Ureter (tissue), 1 donor: Measurements from ENCODE around the gene RAB44. TPM values are rescaled to one million over a fixed set of nuclear protein-coding genes. Genes with fewer than 3 reads are reported as not detected.

ENCODE experiments used
- DNase-seq: peaks from one replicate; pipeline ENCODE4 v3.0.0-alpha.2; 2020; ENCODE audit warnings: low spot score
- total RNA-seq: library from RNA; stranded (reverse); gene quantifications from one replicate; pipeline ENCODE4 v1.2.4, GENCODE V29; 2023
- donor health status: DM: yes; HTN: yes; CAD: no.

The RAB44 gene
- total RNA-seq, 1 donor from 2014 or later = 1.0 TPM

DNA sequence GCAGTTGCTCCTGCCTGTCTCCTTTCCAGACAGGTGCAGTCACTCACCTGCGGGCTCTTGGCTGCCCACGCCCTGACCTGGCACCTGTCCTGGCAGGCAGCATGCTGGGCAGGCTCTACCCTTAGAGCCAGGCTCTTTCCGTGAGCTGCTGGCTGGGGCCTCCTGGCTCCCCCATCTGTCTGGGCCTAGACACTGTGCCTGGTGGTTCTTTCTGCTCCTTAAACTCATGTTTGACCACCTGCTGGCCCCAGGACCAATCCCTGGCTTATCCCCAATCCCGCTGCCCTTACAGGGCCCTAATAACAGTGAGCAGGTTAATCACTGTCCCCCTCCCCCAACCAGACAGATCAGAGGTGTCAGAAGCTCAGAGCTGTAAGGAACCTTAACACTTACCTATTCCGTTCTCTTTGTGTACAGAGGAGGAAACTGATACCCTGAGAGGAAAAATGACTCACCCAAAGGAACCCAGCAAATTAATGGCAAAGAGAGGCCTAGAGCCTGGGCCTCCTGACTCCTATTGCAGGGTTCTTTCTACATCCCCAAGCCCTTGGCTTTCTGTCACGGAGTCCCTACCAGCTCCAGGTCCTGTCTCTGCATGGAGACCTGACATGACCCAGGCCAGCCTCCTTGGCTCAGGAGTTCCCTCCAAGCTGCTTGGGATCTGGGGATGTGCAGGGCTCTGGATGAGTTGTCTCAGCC is 54.7 kb downstream of the RAB44 start:
- no peak for DNase-seq

DNA sequence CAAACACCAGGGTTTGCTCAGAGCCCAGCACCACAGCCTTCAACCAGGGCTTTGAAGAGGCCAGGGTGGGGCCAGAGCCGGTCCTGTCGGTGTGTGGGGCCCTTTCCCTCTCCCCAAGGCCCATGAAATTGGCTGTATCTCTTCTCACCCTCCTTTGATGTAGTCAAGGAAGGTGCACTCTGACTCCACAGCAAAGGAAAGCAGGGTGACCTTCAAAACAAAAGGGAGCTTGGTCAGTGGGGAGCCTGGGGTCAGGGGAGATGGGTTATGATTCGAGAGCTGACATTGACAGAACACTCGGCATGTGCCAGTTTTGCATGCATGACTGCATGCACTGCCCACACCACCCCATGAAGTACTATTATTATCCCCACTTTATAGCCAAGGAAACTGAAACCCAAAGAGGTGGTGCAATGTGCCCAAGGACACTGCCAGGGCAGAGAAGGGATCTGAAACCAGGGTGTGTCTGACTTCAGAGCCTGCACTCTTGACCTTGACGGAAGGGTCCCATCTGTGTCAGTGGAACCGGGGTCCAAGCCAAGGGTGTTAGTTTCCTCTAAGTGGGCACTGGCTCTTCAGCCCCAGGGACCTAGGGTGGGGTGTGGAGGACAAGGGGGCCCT is 55.4 kb downstream of the RAB44 start:
- DNase-seq = no peak

DNA sequence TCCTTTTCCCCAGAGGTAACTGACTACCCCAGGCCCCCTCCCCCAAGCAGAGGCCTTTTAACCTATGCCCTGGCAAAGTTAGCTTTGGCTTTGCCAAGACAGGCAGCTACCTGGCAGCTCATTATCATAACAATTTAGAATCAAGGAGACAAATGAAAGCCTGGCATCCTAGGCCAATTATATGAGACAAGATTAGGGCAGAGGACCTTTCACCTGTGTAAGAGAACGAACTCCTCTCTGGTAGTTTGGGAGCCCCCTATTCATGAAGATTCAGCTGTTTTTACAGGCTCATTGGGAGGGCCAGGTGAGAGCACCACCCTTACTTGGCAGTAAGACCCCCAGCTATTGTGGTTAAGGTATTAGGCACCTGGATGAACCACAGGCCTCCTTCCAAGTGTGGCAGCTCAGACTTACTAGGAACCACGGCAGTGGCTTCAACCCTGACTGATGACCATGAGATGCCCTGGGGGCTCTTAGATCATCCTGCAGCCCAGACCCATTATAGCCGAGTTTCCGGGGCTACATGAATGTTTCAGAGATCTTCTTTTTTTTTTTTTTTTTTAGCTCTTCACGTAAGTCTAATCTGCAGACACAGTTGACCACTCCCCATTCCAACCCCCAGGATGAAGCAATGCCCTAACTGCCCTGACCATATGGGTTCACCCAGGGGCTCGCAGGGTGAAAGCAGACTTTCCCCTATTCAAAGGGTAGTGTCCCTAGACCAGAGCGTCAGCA is 56.2 kb downstream of the RAB44 start:
- DNase-seq = no peak

DNA sequence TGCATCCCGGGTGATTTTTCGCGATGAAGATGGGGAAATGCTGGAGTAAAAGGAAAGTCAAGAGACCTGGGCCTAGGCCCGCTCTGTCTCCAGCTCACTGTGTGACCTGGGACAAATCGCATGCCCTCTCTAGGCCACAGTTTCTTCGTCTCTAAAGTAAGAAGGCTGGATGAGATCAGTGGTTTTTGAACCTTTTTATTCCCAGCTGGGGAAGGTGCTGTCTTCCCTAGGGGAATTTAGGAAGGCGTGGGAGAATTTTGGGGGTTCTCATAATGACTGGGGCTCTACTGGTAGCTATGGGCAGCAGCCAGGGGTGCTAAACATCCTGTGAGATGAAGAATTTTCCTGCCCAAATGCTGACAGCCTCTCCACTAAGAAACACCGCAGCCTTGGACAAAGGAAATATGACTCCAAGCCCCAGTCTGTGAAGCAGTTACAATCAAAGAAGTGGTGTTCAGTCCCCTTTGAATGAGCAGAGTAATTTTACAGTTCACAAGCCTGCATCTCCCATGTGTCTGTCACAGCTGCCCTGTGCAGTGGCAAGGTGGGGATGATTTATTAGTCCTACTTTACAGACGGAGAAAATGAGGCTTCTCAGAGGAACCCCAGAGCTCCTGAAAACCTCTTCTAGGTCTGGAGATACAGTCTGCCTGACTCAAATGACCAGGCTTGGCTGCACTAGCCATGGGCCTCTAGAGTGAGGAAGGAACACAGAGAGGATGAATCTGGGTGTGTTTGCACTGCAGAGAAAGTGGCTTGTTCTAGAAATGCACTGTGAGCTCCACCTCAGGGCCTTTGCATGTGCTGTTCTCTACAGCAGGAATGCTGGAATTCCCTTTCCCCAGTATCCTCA is 57.2 kb downstream of the RAB44 start:
- DNase-seq = no peak

DNA sequence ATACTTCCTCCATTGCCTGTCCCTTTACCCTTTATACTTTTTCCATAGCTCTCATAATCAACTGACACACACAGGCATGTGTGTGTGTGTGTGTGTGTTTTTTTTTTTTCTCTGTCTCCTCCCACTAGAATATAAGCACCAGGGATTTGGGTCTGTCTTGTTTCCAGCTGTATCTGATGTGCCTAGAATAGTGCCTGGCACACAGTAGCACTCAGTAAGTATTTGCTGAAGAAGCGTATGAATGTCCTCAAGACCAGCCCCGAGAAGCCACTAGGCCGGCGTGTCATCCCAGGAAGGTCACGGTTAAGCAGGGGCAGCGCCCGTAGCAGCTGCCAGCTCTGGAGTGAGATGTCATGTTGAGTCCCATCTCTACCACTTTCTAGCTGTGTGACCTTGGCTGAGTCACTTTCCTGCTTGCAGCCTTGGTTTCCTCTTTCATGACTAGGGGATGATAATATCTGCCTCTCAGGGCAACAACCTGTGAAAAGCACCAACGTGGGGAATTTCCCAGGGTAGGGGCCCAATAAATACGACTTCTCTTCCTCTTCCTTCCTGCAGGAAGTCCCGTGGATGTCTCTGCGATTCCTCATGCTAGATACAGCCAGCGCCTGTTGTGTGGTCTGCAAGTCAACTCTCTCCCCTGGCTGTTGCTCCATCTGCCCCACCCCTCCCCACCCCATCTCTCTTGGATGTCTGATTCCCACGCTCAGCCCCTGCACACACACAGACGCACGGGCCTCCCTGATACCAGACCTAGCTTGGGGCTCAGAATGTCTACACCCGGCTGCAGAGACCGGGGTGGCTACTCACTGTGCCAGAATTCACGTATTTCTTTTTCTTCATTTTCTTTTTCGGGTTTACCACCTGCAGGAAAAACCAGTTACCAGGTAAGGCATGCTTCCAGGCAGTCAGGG is 58.1 kb downstream of the RAB44 start:
- no peak for DNase-seq

DNA sequence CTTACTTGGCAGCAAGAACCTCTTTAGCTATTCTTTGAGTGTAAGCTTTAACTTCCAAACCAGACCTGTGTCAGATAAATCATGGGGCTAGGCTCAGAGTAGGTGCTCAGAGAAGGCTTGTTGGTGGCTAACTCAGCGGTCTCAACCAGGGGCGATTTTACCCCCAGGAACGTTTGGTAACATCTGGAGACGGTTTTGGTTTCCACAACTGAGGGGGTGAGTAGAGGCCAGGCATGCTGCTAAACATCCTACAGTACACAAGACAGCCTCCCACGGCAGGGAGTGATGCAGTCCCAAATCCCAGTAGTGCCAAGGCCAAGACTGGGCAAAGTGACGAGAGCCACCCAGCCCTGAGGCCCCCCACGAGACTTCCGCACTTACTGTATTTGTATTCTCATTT is 59.2 kb downstream of the RAB44 start:
- no peak for DNase-seq

DNA sequence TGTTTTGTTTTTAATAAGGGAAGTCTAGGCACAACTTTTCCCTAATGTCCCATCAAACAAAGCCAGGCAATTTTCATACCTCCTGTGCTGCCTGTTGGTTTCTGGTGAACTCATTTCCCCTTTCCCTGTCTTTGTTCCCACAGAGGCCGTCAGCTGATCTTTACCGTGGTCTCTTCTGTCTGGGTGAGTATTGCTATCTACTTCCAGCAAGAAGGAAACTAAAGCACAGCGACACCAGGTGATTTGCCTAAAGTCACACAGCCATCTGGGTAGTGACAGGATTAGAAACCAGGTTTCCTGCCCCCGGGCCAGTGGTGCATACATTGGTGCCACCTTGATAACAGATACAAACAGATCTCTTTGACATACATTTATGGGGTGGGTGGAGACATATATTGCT is 59.6 kb downstream of the RAB44 start:
- DNase-seq = no peak

DNA sequence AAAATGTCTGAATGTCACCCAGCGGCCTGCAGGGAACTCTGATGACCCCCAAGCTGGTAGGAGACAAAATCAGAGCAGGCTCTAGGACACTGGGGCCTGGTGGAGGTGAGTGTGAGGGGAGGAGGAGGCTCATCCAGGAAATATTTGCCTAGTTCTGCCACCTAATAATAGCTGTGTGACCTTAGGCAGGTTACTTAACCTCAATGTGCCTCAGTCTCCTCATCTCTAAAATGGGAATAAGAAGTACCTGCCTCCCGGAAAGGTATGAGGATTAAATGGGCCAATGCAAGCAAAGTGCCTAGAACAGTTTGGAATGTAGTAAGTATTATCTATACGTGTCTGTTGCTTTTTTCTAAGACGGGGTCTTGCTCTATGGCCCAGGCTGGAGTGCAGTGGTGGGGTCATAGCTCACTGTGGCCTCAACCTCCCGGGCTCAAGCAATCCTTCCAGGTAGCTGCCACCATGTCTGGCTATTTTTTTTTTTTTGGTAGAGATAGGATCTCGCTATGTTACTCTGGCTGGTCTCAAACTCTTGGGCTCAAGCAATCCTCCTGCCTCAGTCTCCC is 60.4 kb downstream of the RAB44 start:
- no peak for DNase-seq

DNA sequence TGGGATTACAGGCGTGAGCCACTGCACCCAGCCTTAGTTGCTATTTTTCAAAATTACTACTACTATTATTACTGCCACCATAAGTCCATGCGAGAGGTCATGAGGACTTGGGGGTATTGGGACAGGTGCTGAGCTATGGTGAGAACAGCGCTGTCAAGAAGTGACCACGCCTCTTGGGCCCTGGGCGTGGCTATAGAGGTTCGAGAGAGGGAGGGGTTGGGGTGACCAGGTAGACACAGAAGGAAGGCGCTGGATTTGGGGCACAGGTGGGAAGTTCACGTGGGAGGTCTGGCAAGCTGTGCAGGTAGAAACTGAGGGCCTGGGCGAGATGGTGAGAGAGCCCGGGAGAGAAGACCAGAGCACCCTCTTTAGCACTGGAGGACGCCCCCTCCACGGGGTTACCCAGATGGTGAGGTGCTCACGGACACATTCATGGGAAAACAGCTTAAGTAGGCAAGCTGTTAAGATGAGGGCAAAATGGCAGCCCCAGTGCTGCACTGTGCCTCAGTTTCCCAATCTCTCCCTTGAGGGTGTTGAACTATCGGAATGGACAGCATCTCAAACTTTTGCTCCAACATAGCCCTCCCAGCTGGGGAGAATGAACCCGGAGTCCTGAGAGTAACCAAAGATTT is 61.0 kb downstream of the RAB44 start:
- no peak for DNase-seq

DNA sequence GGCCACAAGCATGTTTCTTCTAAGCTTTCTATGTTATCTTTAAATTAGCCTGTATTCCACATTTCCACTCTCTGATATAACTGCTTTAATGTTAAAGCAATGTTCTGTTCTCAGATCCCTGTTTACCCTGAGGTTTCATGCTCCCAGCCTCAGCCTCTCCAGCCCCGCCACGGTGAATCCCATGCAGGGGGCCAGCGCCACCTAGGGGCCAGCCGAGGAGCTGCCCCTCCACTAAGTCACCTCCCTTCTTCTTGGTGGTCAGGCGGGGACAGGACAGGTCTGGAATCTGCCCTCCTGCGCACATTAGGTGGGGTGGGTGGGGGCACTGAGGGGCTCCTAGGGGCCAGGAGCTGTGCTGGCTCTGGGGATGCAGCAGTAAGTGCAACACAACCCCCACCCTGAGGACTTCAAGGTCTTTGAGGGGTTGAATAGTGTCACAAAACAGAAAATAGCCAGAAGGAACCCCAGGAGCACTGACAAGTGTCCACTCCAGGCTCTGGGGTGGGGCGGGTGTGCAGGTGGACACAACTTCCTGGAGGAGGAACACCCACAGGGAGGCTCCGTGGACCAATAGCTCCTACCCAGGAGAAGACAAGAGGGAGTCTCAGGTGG is 61.6 kb downstream of the RAB44 start:
- DNase-seq = peak; percentile 88

DNA sequence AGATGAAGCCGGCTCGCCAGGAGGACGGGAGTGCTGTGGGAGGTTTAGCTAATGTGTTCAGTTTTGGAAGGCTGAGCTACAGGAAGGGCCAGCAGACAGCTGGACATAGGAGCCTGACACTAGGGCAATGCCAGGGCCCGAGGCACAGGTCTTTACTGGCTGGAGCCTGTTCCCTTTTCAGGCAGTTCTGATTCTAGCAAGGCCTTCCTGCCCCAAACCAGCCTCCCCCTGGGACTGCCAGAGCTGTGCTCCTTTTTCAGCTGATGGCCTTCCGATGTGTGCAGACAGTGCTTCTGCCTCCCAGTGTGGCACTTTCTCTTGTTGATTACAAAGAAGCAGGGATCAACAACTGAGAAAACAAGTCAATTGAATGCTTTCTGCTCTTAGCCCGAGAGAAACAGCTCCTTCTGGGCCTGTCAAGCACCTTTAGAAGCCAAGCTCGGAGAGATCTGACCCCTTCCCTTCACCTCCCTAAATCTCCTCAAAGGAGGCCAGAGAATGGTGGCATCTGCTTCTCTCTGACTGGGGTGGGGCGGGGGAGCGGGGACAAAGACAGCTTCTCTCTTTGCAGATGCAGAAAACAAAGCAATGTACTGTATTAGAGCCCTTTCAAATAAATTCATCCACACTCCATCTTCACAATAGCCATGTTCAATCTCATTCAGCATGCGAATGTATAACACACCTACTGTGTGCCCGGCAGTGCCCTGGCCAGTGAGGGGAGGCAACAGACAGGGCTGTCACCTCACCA is 63.2 kb downstream of the RAB44 start:
- DNase-seq = no peak

DNA sequence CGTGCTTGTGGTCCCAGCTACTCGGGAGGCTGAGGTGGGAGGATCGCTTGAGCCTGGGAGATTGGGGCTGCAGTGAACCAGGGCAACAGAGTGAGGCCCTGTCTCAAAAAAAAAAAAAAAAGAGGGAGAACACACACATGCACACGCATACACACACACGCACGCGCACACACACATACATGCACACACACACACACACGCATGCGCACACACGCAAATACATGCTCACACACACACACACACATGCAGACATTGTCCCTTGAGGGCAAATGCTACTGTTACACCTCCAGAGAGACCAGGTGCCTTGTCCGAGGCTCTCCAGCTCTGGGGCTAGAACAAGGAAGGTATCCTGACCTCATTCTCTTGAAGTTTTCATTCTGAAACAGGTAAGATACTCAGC is 64.5 kb downstream of the RAB44 start:
- DNase-seq = no peak

DNA sequence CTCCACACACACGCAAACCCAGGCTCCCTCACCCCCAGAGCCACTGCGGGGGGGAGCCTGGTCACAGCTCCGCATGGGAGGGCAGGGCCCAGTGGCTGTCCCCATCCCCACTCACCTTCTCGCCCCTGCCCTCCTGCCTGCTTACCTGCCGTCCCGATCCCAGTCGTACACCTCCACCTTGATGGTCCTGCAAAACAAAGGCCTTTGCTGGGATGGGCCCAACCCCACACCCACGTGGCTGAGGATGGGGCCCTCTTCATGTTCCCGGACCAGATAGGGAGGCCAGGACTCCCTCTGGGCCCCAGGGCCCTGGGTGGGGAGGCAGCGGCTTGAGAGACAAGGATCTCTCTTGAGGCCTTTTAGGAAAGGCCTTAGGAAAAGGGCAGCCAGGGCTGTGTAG is 67.6 kb downstream of the RAB44 start:
- DNase-seq = no peak

DNA sequence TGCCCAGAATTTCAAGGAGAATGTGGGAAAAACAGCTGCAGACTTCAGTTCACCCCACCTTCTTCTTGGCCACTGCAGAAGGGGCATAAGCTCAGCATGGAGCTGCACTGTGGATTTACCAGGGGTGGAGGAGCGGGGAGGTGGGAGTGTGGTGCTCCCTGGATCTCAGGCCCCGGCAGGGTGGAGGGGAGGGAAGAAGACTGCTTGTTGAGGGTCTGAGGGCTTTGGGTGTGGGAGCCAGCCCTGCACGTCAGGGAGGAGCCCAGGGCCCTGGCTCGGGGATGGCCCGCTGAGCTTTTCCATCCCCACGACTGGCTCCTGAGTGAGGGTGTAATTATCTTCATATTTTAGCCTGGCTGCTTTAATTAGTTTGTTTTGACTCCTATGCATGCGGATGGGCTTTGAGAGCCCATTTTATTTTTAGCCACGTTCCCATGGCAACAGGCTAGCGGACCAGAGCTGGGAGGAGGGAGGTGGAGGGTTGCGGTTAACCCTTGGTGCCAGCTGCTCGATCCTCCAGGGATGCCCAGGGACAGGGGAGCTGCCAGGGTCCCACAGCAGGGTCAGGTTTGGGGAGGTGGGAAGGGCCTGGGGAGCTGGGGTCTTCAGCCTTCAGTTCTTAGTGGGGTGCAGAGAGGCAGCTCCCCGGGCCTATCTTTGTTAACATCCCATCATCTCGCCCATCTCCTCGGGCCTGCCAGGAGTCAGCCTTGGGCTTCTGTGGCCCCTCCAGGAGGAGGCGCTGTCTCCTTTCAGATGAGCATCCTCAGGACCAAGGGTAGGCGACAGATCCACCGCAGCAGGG is 68.2 kb downstream of the RAB44 start:
- DNase-seq = peak; percentile 90

DNA sequence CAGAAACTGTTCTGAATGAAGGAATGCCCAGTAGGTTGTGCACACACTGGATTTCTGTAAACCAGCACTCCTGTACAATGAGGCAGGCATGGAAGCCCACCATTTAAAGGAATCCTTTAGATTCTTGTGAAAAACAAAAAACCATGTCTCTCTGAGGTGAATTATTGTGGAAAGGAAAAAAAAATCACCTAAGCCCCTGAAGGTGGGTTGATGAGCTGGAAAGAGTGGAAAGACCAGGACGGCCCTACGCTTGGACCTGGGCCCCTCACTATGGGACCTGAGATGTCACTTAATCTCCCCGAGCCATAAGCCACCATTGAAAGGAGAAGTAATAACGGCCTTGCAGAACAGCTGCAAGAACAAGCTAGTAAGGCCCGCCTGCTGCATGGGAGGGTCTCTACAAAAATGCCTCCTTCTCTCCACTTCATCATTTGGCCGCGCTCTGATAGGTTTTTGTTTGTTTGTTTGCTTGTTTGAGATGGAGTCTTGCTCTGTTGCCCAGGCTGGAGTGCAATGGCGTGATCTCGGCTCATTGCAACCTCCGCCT is 68.8 kb downstream of the RAB44 start:
- DNase-seq = no peak

DNA sequence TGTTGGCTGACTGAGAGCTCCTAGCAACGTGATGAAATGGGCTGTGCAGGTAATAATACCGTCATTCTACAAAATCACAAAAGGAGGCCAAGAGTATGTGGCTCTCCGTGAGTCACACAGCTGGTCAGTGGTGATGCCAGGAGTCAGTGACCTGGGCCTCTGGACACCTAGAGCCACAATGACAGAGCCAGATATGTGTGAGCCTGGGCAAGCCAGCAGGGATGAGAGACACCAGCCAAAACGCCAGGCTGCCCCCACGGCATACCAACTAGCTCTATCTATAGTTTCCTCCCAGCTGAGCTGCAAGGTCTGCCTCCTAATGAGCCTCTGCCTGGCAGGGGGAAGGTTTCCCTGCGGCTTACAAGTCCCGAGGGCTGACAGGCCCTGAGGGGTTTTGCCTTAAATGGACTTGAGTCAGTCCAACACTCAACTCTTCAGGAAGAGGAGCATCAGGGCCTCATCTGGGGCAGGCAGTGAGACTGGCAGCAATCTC is 71.6 kb downstream of the RAB44 start:
- no peak for DNase-seq

DNA sequence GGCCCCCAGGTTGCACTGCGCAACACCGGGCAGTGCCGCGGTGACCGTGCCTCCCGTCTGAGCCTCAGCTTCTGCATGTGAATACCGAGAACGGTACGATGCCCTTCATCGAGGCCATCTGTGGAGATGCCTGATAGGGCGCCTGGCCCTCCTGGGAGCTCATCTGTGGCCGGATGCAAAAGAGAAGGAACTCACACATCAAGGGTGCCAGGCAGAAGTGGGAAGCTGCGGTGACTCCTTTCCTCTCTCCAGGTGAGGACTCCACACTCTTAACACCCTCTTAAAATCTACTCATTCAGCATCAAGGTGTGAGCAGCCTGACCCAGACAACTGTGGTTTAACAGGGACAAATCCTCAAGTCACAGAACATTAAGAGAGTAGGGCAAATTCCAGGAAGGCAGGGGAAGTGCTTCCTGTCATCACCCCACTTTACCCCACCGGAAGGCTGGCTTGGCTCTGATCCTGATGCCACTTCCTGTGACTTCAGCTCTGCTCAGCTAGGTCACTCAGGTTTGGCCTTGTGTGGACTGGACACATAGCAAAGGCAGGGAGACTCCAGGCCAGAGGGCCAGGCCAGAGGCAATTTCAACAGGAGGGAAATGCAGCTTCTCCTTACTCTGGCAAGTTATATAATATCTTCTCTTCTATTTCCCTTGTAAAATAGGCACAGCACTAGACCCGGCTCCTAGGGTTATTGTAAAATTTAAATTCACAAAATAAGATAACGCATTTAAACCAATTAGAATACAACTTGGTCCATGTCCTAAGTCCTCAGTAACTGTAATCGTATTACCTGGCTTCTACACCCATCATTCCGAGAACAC is 72.3 kb downstream of the RAB44 start:
- no peak for DNase-seq
